ENCODE results near the gene ST7. TPM values are rescaled to one million over a fixed set of nuclear protein-coding genes. Genes with fewer than 3 reads are reported as not detected.

ST7 gene
- total and polyA plus RNA-seq, 2 of the 8 experiments (the other 6 are each of a cell fraction or from before 2014, with no cell fraction given) = 16.3 to 18.0 TPM

- no peak for TF ChIP-seq E2F6 (IDR thresholded peaks at IDR 0.05)
These were observed 179.2 kb downstream of the ST7 start (continued) for GRCh38 chr7:117132321-117133120.

All from H1 (cell line).